GM12878 (cell line): ENCODE results near the gene LMF2. TPM values are rescaled to one million over a fixed set of nuclear protein-coding genes. Genes with fewer than 3 reads are reported as not detected.

Source experiments
- BACH1 ChIP-seq: fragments of 450-650 bp; IDR thresholded peaks from 2 replicates; pipeline ENCODE4 v1.6.1; 2017; ENCODE audit warnings: mild to moderate bottlenecking, borderline replicate concordance
- BCL11A ChIP-seq: IDR thresholded peaks from 2 replicates; pipeline ENCODE4 v1.6.1; 2011; ENCODE audit warnings: low read depth, low read length
- EGR1 ChIP-seq, 2 experiments: IDR thresholded peaks; 1 replicate in 1 of 2; 2 replicates in 1 of 2; pipeline ENCODE4 v1.6.1; 2011 to 2012; ENCODE audit warnings: low read depth in 2 of 2, low read length in 2 of 2, borderline replicate concordance in 1 of 2, mild to moderate bottlenecking in 1 of 2, moderate library complexity in 1 of 2
- MXI1 ChIP-seq: fragments of 150-350 bp; IDR thresholded peaks from 2 replicates; pipeline ENCODE4 v1.6.1; 2011; ENCODE audit warnings: low read depth, mild to moderate bottlenecking, inconsistent platforms, low read length, improper control_type of control experiment
- NR2F1 ChIP-seq: fragments of 450-650 bp; conservative IDR thresholded peaks from 2 replicates; pipeline ENCODE4 v1.6.1; 2017; ENCODE audit warnings: mild to moderate bottlenecking
- SMARCA5 ChIP-seq: fragments of 450-650 bp; IDR thresholded peaks from 2 replicates; pipeline ENCODE4 v1.6.1; 2017; ENCODE audit warnings: mild to moderate bottlenecking
- SP1 ChIP-seq: IDR thresholded peaks from one replicate; pipeline ENCODE4 v1.6.1; 2011; ENCODE audit warnings: low read depth, low read length
- TAF1 ChIP-seq: IDR thresholded peaks from 2 replicates; pipeline ENCODE4 v1.6.1; 2011; ENCODE audit warnings: mild to moderate bottlenecking, low read depth, low read length, borderline replicate concordance
- TCF12 ChIP-seq: IDR thresholded peaks from 2 replicates; pipeline ENCODE4 v1.6.1; 2011; ENCODE audit warnings: low read depth, mild to moderate bottlenecking, low read length
- ZNF687 ChIP-seq: fragments of 450-650 bp; IDR thresholded peaks from 2 replicates; pipeline ENCODE4 v1.6.1; 2017; ENCODE audit warnings: mild to moderate bottlenecking, moderate library complexity
- polyA plus RNA-seq, 11 experiments: library from polyadenylated mRNA; depleted of rRNA in 4 of 11; unstranded in 6 of 11; stranded (reverse) in 5 of 11; fragments of >200 nt; fragmentation: Nextera tagmentation in 4 of 11; fragmentation: Illumina TruSeq in 1 of 11; extraction: Ambion mirVana in 4 of 11; extraction: Trizol in 1 of 11; gene quantifications; 1 replicate in 1 of 11; 2 replicates in 10 of 11; pipeline versions ENCODE4 v1.2.1 to v1.2.3, GENCODE V29; 2011 to 2016; ENCODE audit warnings: inconsistent platforms in 2 of 11, missing spikeins in 2 of 11, low read depth in 1 of 11
- total RNA-seq, 4 experiments: library from RNA; depleted of rRNA in 3 of 4; stranded (reverse); fragments of >200 nt in 3 of 4; fragmentation: Illumina TruSeq in 1 of 4; extraction: Trizol in 1 of 4; gene quantifications; 2 replicates each; pipeline versions ENCODE4 v1.2.1 to v1.2.3, GENCODE V29; 2013 to 2021
- TF ChIP-seq, protein P1 (sequence below): fragments of 150-350 bp; IDR thresholded peaks from 2 replicates; pipeline ENCODE4 v1.6.1; 2016; ENCODE audit warnings: low read depth, low read length

Gene LMF2
- total and polyA plus RNA-seq, 10 of the 15 experiments (the other 5 are each of a cell fraction or from before 2014, with no cell fraction given), result 0.08 to 57.5 (median 21.2) TPM

DNA sequence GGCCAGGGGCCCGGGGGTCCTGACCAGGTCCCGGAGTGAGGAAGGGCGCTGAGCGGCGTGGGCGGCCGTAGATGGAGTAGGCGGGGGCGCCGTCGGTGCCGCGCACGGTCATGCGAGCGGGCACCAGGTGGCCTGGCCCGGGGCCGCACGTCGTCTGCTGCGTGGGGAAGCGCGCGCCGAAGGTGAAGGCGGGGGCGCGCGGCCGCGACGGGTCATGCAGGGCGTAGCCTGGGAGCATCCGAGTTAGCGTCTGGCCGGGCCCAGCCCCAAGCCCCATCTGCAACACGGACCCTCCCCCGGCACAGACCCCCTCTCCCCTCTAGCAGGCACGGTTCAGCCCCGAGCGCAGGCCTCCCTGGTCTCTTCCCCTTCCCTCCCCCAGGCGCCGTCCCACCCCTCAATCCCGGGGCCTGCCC is 24.1 kb upstream of the LMF2 start (continued):
- TF ChIP-seq TCF12 (peak; percentile 86; the same call in 1 of the 2 replicates), SMARCA5 (0 out of 2 replicates have a peak, but pooled peaks have one; percentile 57), BACH1 (peak; percentile 93), MXI1 (0 out of 2 replicates have a peak, but pooled peaks have one; percentile 12), ZNF687 (peak; percentile 79), EGR1 (IDR thresholded peaks at IDR 0.05; ENCODE audit: borderline replicate concordance in 1 of 2, low read depth in 2 of 2, low read length in 2 of 2) (peak in 1 of 2 experiments; percentile 91; a peak in 2 of 3 replicates), TAF1 (peak; percentile 50; the same call in 1 of the 2 replicates), SP1 (peak; percentile 9), BCL11A (peak; percentile 4; the same call in 1 of the 2 replicates), NR2F1 (peak; percentile 79)
- TF ChIP-seq, protein P1, sequence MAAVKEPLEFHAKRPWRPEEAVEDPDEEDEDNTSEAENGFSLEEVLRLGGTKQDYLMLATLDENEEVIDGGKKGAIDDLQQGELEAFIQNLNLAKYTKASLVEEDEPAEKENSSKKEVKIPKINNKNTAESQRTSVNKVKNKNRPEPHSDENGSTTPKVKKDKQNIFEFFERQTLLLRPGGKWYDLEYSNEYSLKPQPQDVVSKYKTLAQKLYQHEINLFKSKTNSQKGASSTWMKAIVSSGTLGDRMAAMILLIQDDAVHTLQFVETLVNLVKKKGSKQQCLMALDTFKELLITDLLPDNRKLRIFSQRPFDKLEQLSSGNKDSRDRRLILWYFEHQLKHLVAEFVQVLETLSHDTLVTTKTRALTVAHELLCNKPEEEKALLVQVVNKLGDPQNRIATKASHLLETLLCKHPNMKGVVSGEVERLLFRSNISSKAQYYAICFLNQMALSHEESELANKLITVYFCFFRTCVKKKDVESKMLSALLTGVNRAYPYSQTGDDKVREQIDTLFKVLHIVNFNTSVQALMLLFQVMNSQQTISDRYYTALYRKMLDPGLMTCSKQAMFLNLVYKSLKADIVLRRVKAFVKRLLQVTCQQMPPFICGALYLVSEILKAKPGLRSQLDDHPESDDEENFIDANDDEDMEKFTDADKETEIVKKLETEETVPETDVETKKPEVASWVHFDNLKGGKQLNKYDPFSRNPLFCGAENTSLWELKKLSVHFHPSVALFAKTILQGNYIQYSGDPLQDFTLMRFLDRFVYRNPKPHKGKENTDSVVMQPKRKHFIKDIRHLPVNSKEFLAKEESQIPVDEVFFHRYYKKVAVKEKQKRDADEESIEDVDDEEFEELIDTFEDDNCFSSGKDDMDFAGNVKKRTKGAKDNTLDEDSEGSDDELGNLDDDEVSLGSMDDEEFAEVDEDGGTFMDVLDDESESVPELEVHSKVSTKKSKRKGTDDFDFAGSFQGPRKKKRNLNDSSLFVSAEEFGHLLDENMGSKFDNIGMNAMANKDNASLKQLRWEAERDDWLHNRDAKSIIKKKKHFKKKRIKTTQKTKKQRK, result no peak
